Heart left ventricle (tissue), 16 donors: Measurements from ENCODE around the gene SCN4A. TPM values are rescaled to one million over a fixed set of nuclear protein-coding genes. Genes with fewer than 3 reads are reported as not detected.

ENCODE experiments used
- ATAC-seq, 4 donors: fragments of 200-7000 bp; cut with Tn5 transposase; one replicate each; pipeline ENCODE4 v1.9.1; 2020 to 2022; ENCODE audit warnings: moderate library complexity in 4 of 4, mild to moderate bottlenecking in 3 of 4, moderate number of reproducible peaks in 1 of 4
- DNase-seq, 5 donors: peaks; one replicate each; pipeline ENCODE4 v3.0.0-alpha.2; 2020
- H3K27ac ChIP-seq, 12 donors: fragments of 200-600 bp; sonication (generic) in 4 of 12; one replicate each; pipeline versions ENCODE4 v1.5.0 to v1.8.0; 2016 to 2022; ENCODE audit warnings: mild to moderate bottlenecking in 2 of 12
- H3K27me3 ChIP-seq, 9 donors: fragments of 200-600 bp; sonication (generic) in 2 of 9; one replicate each; pipeline versions ENCODE4 v1.5.1 to v1.8.0; 2016 to 2022; ENCODE audit warnings: mild to moderate bottlenecking in 3 of 9
- H3K36me3 ChIP-seq, 9 donors: fragments of 200-600 bp; sonication (generic) in 2 of 9; one replicate each; pipeline versions ENCODE4 v1.5.0 to v1.8.0; 2018 to 2022; ENCODE audit warnings: mild to moderate bottlenecking in 2 of 9
- H3K4me1 ChIP-seq, 12 donors: fragments of 200-600 bp; sonication (generic) in 4 of 12; one replicate each; pipeline versions ENCODE4 v1.5.0 to v1.8.0; 2016 to 2022; ENCODE audit warnings: mild to moderate bottlenecking in 3 of 12
- H3K4me3 ChIP-seq, 12 donors: fragments of 200-600 bp; sonication (generic) in 4 of 12; one replicate each; pipeline versions ENCODE4 v1.5.0 to v1.8.0; 2017 to 2022; ENCODE audit warnings: mild to moderate bottlenecking in 9 of 12, moderate library complexity in 4 of 12
- H3K9me3 ChIP-seq, 12 donors: fragments of 200-600 bp; sonication (generic) in 4 of 12; one replicate each; pipeline versions ENCODE4 v1.5.0 to v1.8.0; 2016 to 2022; ENCODE audit warnings: mild to moderate bottlenecking in 1 of 12
- POLR2A ChIP-seq, 2 donors: fragments of 450-650 bp; IDR thresholded peaks; one replicate each; pipeline ENCODE4 v1.6.1; 2017; ENCODE audit warnings: antibody characterized with exemption in 2 of 2, mild to moderate bottlenecking in 2 of 2, moderate library complexity in 2 of 2
- WGBS, 4 donors: extraction: QIAGEN DNeasy Blood & Tissue Kit in 2 of 4; methylation state at CpG; one replicate each; pipeline versions ENCODE4 v1.1.5 to v1.1.7; 2013 to 2018; 5-methylcytosine and 5-hydroxymethylcytosine counted together
- intact Hi-C, 10 donors: fragments of 100-400 bp; cut with DNase I; formaldehyde crosslinking; loops; one replicate each; pipeline versions ENCODE4 v1.11.1 to v1.14.2; 2022
- polyA plus RNA-seq, 2 donors: library from polyadenylated mRNA; stranded (reverse); fragments of 200-250 nt; gene quantifications; one replicate each; pipeline ENCODE4 v1.2.3, GENCODE V29; 2013
- total RNA-seq, 9 donors: library from RNA; depleted of rRNA in 2 of 9; stranded (reverse); fragments of >200 nt in 2 of 9; fragmentation: NEBNext Ultra II Directional in 3 of 9; extraction: Animal tissue kit (Norgen Biotek cat#: 25700) in 3 of 9; gene quantifications; one replicate each; pipeline versions ENCODE4 v1.1.0 to v1.2.4, GENCODE V29; 2016 to 2023
- TF ChIP-seq, protein P1 (sequence below), 12 donors: fragments of 200-600 bp; sonication (generic) in 4 of 12; IDR thresholded peaks; one replicate each; pipeline versions ENCODE4 v1.5.0 to v1.8.0; 2018 to 2022; ENCODE audit warnings: antibody characterized with exemption in 12 of 12, mild to moderate bottlenecking in 5 of 12
- donor health status: ischemic (EF 13 %, LVEDD 7.1; RV severe dilation, severe dysfunction).
- donor health status: healthy with polysubstance abuse.
- donor health status: DM: no; HTN: yes; CAD: no.
- donor health status: DM: no; HTN: no; CAD: no.
- donor health status: ischemic (EF 25% LVEDD 6.9; RV normal size, moderate dysfunction).
- donor health status: ischemic (EF 25% LVEDD 5.7; RV mildly dilated, moderate dysfunction).
- donor health status: healthy.
- donor health status: DM: yes; HTN: yes; CAD: no.
- donor health status: ischemic (EF 35%, LVEDD 5.7; RV mildly dilated, moderate dysfunction).
- donor health status: nonischemic (EF 11% LVEDD 7.7; RV severe dilation, severe dysfunction).
- donor health status: DM: yes; HTN: yes; CAD: no.
- donor health status: PGD.
- donor health status: ischemic (EF 29% LVEDD 5.4; RV normal size, mild dysfunction).
- donor health status: nonischemic (EF 23%, LVEDD 6.1; RV moderate dilation, normal function).

SCN4A gene
- total and polyA plus RNA-seq, 11 donors: 0.33 to 2.1 (median 0.67) TPM

DNA sequence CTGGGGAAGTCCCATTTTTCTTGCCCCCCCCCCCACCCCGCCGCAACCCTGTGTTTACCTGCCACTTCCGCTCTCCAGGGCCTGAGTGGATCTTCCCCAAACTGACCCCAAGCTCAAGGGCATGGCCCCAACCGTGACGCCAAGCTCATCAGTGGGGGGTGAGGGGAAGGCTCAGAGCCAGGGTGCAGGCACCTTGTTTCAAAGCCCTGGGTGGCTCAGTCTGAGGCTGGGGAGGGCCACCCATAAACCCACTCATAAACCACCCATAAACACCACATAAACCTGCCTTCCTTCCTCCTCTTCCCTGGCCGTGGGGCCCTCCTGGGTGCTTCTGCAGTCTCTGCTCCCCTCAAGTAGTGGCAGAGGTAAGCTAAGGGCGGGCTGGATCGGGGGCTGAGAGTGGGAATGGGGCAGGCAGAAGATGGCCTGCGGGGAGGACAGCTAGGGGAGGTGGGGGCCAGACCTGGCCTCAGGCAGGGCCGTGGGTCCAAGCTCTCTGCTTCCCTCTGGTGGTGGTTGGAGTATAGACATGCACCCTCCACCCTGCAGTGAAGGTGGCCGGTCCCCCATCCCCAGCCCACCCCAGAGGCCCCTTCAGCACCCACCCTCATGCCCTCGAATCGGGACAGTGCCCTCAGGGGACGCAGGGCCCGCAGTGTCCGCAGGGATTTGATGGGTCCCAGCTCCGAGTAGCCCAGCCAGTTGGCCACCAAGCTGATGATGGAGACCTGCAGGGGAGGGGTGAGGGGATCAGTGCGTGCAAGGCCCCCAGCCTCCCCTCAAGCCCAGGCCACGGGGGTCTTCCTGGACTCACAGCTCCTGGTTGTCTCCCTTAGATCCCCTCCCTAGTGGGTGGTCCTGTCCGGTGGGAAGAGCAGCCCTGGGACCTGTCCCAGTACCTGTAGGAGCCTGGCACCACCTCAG lies 26.0 kb downstream of the SCN4A start:
- intact Hi-C loops: loop anchor here in 3 of 10 donors (2.0 to 5.0 kb wide), 2 partner anchors 41 to 42 kb away; no protein-coding TSS in a partner anchor
- Histone ChIP-seq H3K4me1 (peaks cover 0 to 15% (median 0%) of the 10 kb centered on the region in 12 donors), H3K4me3 (no peak overlapping the region), H3K36me3 (no peaks in the 10 kb centered on the region), H3K27ac (no peak overlapping the region), H3K27me3 (no peaks in the 10 kb centered on the region), H3K9me3 (no peaks in the 10 kb centered on the region)
- TF ChIP-seq, protein P1, sequence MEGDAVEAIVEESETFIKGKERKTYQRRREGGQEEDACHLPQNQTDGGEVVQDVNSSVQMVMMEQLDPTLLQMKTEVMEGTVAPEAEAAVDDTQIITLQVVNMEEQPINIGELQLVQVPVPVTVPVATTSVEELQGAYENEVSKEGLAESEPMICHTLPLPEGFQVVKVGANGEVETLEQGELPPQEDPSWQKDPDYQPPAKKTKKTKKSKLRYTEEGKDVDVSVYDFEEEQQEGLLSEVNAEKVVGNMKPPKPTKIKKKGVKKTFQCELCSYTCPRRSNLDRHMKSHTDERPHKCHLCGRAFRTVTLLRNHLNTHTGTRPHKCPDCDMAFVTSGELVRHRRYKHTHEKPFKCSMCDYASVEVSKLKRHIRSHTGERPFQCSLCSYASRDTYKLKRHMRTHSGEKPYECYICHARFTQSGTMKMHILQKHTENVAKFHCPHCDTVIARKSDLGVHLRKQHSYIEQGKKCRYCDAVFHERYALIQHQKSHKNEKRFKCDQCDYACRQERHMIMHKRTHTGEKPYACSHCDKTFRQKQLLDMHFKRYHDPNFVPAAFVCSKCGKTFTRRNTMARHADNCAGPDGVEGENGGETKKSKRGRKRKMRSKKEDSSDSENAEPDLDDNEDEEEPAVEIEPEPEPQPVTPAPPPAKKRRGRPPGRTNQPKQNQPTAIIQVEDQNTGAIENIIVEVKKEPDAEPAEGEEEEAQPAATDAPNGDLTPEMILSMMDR (IDR thresholded peaks at IDR 0.05): peak; percentile 75 to 85 (median 81)
- TF ChIP-seq POLR2A (IDR thresholded peaks at IDR 0.05): no peak
- 36 to 56% (median 41%) methylated on average over 11 to 20 of the region's 20 CpGs for WGBS, 4 donors
- DNase-seq (peak in 3 of 5 donors; percentile 42 to 54 (median 46)), ATAC-seq (peak in 3 of 4 donors; percentile 68 to 83 (median 79))

DNA sequence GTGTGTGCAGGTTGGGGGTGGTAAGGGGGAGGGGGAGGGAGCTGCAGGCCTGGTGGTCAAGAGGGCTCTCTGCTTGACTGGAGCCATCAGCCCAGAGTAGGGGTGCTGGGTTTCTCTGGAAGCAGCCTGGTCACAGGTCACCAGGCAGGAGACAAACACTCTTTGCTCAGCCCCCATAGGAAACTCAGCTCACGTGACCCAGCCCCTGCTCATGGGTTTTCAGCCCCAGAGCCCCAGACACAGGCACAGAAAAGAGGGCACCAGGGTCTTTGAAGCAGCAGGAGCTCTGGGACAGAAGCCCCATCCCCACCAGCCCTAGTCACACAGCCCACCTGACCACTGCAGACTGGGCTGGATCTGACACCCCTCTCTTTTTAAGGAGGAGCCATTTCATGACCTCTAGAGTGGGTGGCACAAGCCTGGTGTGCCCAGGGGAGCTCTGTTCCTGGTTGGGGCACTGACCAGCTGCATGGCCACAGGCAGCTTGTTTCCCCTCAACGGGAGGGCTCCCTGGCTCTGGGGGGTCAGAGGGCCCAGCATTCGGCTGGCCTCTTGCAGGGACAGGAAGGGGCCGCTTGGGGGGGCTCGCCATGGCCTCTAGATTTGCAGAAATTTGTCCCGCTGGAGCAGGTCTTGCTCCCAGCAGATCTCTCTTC lies 26.8 kb downstream of the SCN4A start:
- Histone ChIP-seq H3K4me3 (no peak overlapping the region), H3K27ac (no peak overlapping the region), H3K27me3 (no peaks in the 10 kb centered on the region), H3K4me1 (peaks cover 0 to 15% (median 0%) of the 10 kb centered on the region in 12 donors), H3K36me3 (no peaks in the 10 kb centered on the region), H3K9me3 (no peaks in the 10 kb centered on the region)
- 63 to 77% (median 73%) methylated on average over 6 of the region's 6 CpGs for WGBS, 4 donors
- no peak for TF ChIP-seq POLR2A (IDR thresholded peaks at IDR 0.05)
- TF ChIP-seq, protein P1 (IDR thresholded peaks at IDR 0.05): no peak
- DNase-seq (no peak), ATAC-seq (no peak)
- intact Hi-C loops: loop anchor here in 3 of 10 donors (2.0 to 5.0 kb wide), 2 partner anchors 41 to 43 kb away; no protein-coding TSS in a partner anchor

DNA sequence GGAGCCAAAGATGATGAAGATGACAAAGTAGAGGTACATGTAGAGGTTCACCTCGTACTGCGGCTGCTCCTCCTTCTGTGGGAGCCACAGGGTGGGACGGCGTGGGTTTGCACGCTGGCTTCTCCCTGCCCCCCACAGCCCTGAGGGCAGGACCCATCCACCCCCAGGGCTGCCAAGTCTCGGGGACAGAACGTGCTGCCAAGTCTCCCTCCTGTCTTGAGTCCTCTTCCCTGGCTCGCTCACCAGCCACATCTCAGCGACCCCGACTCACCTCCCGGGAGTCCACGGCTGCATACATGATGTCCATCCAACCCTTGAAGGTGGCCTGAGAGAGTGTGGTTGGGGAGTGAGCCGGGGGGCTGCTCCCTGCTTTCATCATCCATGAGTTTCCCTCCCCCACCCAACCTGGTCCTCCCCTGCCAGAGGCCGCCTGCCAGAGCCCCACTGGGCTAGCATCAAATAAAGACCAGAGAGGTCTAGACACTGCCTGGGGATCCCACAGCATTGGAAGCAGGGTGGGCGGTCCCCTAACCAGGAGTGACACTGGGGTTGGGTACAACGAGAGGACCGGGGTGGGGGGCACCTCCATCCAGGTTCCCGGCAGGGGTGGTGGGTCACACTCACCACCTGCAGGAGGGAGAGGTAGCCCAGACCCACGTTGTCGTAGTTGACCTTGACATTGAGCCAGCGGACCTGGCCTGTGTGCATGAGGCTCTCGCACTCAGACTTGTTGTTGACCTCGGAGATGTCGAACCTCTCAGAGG lies 27.8 kb downstream of the SCN4A start:
- Histone ChIP-seq H3K4me1 (peaks cover 0 to 15% (median 0%) of the 10 kb centered on the region in 12 donors), H3K27me3 (no peaks in the 10 kb centered on the region), H3K4me3 (no peak overlapping the region), H3K27ac (no peak overlapping the region), H3K9me3 (no peaks in the 10 kb centered on the region), H3K36me3 (no peaks in the 10 kb centered on the region)
- ATAC-seq (no peak), DNase-seq (no peak)
- WGBS, 4 donors: 87 to 90% (median 88%) methylated on average over 17 to 24 of the region's 24 CpGs
- intact Hi-C loops: loop anchor here in 2 of 10 donors (5.0 kb wide), 1 partner anchor 42 kb away; no protein-coding TSS in a partner anchor
- TF ChIP-seq, protein P1 (IDR thresholded peaks at IDR 0.05): no peak
- TF ChIP-seq POLR2A (IDR thresholded peaks at IDR 0.05): no peak
